ENCODE measurements around the gene GRHPR.

GRCh38 chr9:37424204-37424685 lies 1.7 kb downstream of the GRHPR start:
- no peak for TF ChIP-seq POLR2A (IDR thresholded peaks at IDR 0.05; ENCODE audit: extremely low read depth, insufficient read length)
- TF ChIP-seq, protein P1, sequence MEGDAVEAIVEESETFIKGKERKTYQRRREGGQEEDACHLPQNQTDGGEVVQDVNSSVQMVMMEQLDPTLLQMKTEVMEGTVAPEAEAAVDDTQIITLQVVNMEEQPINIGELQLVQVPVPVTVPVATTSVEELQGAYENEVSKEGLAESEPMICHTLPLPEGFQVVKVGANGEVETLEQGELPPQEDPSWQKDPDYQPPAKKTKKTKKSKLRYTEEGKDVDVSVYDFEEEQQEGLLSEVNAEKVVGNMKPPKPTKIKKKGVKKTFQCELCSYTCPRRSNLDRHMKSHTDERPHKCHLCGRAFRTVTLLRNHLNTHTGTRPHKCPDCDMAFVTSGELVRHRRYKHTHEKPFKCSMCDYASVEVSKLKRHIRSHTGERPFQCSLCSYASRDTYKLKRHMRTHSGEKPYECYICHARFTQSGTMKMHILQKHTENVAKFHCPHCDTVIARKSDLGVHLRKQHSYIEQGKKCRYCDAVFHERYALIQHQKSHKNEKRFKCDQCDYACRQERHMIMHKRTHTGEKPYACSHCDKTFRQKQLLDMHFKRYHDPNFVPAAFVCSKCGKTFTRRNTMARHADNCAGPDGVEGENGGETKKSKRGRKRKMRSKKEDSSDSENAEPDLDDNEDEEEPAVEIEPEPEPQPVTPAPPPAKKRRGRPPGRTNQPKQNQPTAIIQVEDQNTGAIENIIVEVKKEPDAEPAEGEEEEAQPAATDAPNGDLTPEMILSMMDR (IDR thresholded peaks at IDR 0.05; ENCODE audit: low read depth, low read length) = no peak
- TF ChIP-seq MYC (IDR thresholded peaks at IDR 0.05; ENCODE audit: low read depth, low read length) = no peak
